Loucy (cell line): ENCODE data around the gene DGKQ.

Source experiments
- H2AFZ ChIP-seq: fragments of 200-600 bp; sonication (generic); 2 replicates; pipeline ENCODE4 v1.6.0; 2016; ENCODE audit warnings: antibody characterized with exemption, mild to moderate bottlenecking, low read length, moderate library complexity
- H3F3A ChIP-seq: fragments of 200-600 bp; 2 replicates; pipeline ENCODE4 v1.6.0; 2016; ENCODE audit warnings: antibody characterized with exemption, low read depth, mild to moderate bottlenecking
- H3K27me3 ChIP-seq: fragments of 200-600 bp; sonication (generic); 2 replicates; pipeline ENCODE4 v1.6.1; 2014; ENCODE audit warnings: low read length, mild to moderate bottlenecking; ENCODE audit not compliant: insufficient read depth, poor library complexity, severe bottlenecking
- H3K36me3 ChIP-seq: fragments of 200-600 bp; sonication (generic); 2 replicates; pipeline ENCODE4 v1.6.1; 2016; ENCODE audit warnings: low read length; ENCODE audit not compliant: insufficient read depth
- H3K4me1 ChIP-seq: fragments of 200-600 bp; sonication (generic); 2 replicates; pipeline ENCODE4 v1.5.1; 2014; ENCODE audit warnings: low read length, mild to moderate bottlenecking; ENCODE audit not compliant: insufficient read depth, poor library complexity, severe bottlenecking
- H3K4me2 ChIP-seq: fragments of 200-600 bp; sonication (generic); 2 replicates; pipeline ENCODE4 v1.6.0; 2014; ENCODE audit warnings: antibody characterized with exemption, low read length, low read depth, mild to moderate bottlenecking; ENCODE audit not compliant: poor library complexity, severe bottlenecking
- H3K4me3 ChIP-seq: fragments of 200-600 bp; sonication (generic); 2 replicates; pipeline ENCODE4 v1.5.1; 2014; ENCODE audit warnings: low read length, mild to moderate bottlenecking, mixed read lengths; ENCODE audit not compliant: poor library complexity, severe bottlenecking
- H3K79me2 ChIP-seq: fragments of 200-600 bp; sonication (generic); 2 replicates; pipeline ENCODE4 v1.6.1; 2014; ENCODE audit warnings: low read length; ENCODE audit not compliant: insufficient read depth
- H3K9ac ChIP-seq: fragments of 200-600 bp; sonication (generic); 2 replicates; pipeline ENCODE4 v1.6.0; 2014; ENCODE audit warnings: mild to moderate bottlenecking, low read depth, low read length, moderate library complexity; ENCODE audit not compliant: poor library complexity, severe bottlenecking
- H3K9me2 ChIP-seq: fragments of 200-600 bp; sonication (generic); replicated peaks from 2 replicates; pipeline ENCODE4 v1.6.1; 2016; ENCODE audit warnings: low read depth, low read length, mixed read lengths
- H3K9me3 ChIP-seq: fragments of 200-600 bp; sonication (generic); 2 replicates; pipeline ENCODE4 v1.6.1; 2014; ENCODE audit warnings: mild to moderate bottlenecking, antibody characterized with exemption, low read length, low read depth; ENCODE audit not compliant: insufficient read depth
- H4K20me1 ChIP-seq: fragments of 200-600 bp; sonication (generic); 2 replicates; pipeline ENCODE4 v1.6.0; 2014; ENCODE audit warnings: antibody characterized with exemption, low read length, mild to moderate bottlenecking; ENCODE audit not compliant: insufficient read depth, poor library complexity, severe bottlenecking
- CTCF ChIP-seq: fragments of 200-600 bp; sonication (generic); conservative IDR thresholded peaks from 2 replicates; pipeline ENCODE4 v1.5.1; 2014; ENCODE audit warnings: mild to moderate bottlenecking, antibody characterized with exemption, low read length
- EZH2phosphoT487 ChIP-seq: fragments of 200-600 bp; IDR thresholded peaks from 2 replicates; pipeline ENCODE4 v1.6.1; 2018; ENCODE audit warnings: antibody characterized with exemption, mild to moderate bottlenecking, moderate library complexity, borderline replicate concordance

Gene DGKQ

GRCh38 chr4:1018147-1019020, 45.0 kb upstream of the DGKQ start:
- H3K9me3 ChIP-seq: no peaks in the 10 kb centered on the region
- no peak overlapping the region for H3K9ac ChIP-seq
- H3K4me2 ChIP-seq: no peak overlapping the region
- no peaks in the 10 kb centered on the region for H3K36me3 ChIP-seq
- H4K20me1 ChIP-seq: peaks cover 14% of the 10 kb centered on the region
- no peak overlapping the region for H2AFZ ChIP-seq
- no peak for TF ChIP-seq EZH2phosphoT487
- TF ChIP-seq CTCF: no peak
- peaks cover 6% of the 10 kb centered on the region; the same call in 1 of the 2 replicates for H3K79me2 ChIP-seq
- H3K4me1 ChIP-seq: peaks cover 6% of the 10 kb centered on the region
- H3K4me3 ChIP-seq: no peak overlapping the region
- no peaks in the 10 kb centered on the region for H3K9me2 ChIP-seq
- no peaks in the 10 kb centered on the region for H3K27me3 ChIP-seq
- no peaks in the 10 kb centered on the region for H3F3A ChIP-seq

GRCh38 chr4:1017706-1018105, 44.3 kb upstream of the DGKQ start:
- H4K20me1 ChIP-seq: peaks cover 18% of the 10 kb centered on the region

GRCh38 chr4:1017211-1017610, 43.8 kb upstream of the DGKQ start:
- H3K9me2 ChIP-seq: no peaks in the 10 kb centered on the region
- no peak overlapping the region for H3K4me2 ChIP-seq
- no peaks in the 10 kb centered on the region for H3F3A ChIP-seq
- peaks cover 22% of the 10 kb centered on the region for H4K20me1 ChIP-seq
- peaks cover 15% of the 10 kb centered on the region; the same call in 1 of the 2 replicates for H3K79me2 ChIP-seq
- no peak overlapping the region for H3K4me3 ChIP-seq
- H3K27me3 ChIP-seq: no peaks in the 10 kb centered on the region
- H2AFZ ChIP-seq: no peak overlapping the region
- peaks cover 12% of the 10 kb centered on the region for H3K4me1 ChIP-seq
- H3K9ac ChIP-seq: no peak overlapping the region
- TF ChIP-seq EZH2phosphoT487 (no peak), CTCF (no peak)
- no peaks in the 10 kb centered on the region for H3K9me3 ChIP-seq
- H3K36me3 ChIP-seq: no peaks in the 10 kb centered on the region

More at GRCh38 chr4:1017706-1018105, 44.3 kb upstream of the DGKQ start:
- Histone ChIP-seq H3K9me3 (no peaks in the 10 kb centered on the region), H3K27me3 (no peaks in the 10 kb centered on the region), H3K9ac (no peak overlapping the region), H3F3A (no peaks in the 10 kb centered on the region), H3K79me2 (peaks cover 12% of the 10 kb centered on the region; the same call in 1 of the 2 replicates), H3K9me2 (no peaks in the 10 kb centered on the region), H3K36me3 (no peaks in the 10 kb centered on the region), H3K4me3 (no peak overlapping the region), H2AFZ (no peak overlapping the region), H3K4me1 (peaks cover 7% of the 10 kb centered on the region), H3K4me2 (no peak overlapping the region)
- TF ChIP-seq EZH2phosphoT487 (no peak), CTCF (no peak)
